A549 (cell line): ENCODE data around the gene ARHGEF28.

Experiments used
- CTCF ChIP-seq: fragments of >200 bp; sonication (Bioruptor Twin); formaldehyde crosslinking; IDR thresholded peaks from 3 replicates; pipeline ENCODE4 v1.5.1; 2016
- HDAC2 ChIP-seq: fragments of 200-600 bp; sonication (generic); IDR thresholded peaks from 2 replicates; pipeline ENCODE4 v1.6.1; 2016
- JUNB ChIP-seq: fragments of >200 bp; sonication (Bioruptor Twin); formaldehyde crosslinking; IDR thresholded peaks from 2 replicates; pipeline ENCODE4 v1.6.1; 2016
- RAD21 ChIP-seq, 2 experiments: fragments of >200 bp in 1 of 2; sonication (Bioruptor Twin) in 1 of 2; formaldehyde crosslinking in 1 of 2; IDR thresholded peaks in 1 of 2; conservative IDR thresholded peaks in 1 of 2; 2 replicates in 1 of 2; 3 replicates in 1 of 2; pipeline ENCODE4 v1.6.1; 2012 to 2018; ENCODE audit warnings: inconsistent platforms in 1 of 2

GRCh38 chr5:73655521-73656160 lies 29.6 kb downstream of the ARHGEF28 start:
- no peak for TF ChIP-seq CTCF
- no peak for TF ChIP-seq JUNB
- no peak for TF ChIP-seq HDAC2
- no peak for TF ChIP-seq RAD21 (conservative IDR thresholded peaks at IDR 0.05 in 1 of 2, IDR thresholded peaks at IDR 0.05 in 1 of 2)
